ENCODE measurements around the gene KCNQ1.

The KCNQ1 gene

DNA sequence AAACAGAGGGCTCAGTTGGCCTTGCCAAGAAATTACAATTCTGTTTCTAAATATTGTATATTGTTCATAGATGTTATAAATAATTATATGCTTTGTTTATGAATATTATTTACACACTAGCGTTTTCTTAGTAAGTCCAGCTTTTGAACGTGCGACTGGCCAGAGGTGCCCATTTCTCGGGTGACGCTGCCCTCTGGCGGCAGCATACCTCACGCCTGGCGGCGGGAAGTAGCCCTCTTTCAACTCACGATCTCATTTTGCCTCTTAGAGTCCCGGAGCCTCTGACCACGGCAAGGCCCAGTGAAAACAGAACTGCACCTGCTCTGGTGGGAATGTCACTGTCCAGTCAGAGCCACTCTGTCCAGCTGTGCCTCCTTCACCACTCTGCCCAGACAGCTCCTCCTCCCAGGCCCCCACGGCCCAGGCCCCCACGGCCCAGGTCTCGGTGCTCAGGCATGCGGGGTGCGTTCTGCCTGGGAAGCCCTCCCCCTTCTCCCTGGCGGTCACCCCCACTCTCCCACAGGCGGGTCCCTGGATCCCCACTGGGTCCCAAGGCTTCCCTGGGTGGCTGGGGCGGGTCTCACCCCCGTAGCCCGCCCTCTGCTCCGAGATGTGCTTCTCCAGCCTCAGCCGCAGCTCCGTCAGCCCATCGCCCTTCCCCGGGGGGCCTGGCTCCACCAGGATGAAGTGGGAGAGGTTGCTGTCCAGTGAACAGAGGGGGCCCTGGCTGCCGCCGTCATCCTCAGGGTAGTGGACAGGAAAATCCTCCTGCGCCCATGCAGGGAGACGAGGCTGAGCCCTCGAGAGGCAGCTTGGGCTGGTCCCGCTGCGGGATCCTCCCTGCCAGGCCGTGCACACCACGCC, 24.9 kb upstream of the KCNQ1 start:
- no peak for TF ChIP-seq ZNF8 (CRISPR knock-in tag; IDR thresholded peaks at IDR 0.05)
- TF ChIP-seq CSDC2 (CRISPR knock-in tag; IDR thresholded peaks at IDR 0.05), result no peak
- no peak for TF ChIP-seq POU6F1 (CRISPR knock-in tag; IDR thresholded peaks at IDR 0.05; ENCODE audit: borderline replicate concordance, low read depth)
- no peak for TF ChIP-seq ZNF70 (CRISPR knock-in tag; IDR thresholded peaks at IDR 0.05)
- peak; percentile 84 for ATAC-seq

DNA sequence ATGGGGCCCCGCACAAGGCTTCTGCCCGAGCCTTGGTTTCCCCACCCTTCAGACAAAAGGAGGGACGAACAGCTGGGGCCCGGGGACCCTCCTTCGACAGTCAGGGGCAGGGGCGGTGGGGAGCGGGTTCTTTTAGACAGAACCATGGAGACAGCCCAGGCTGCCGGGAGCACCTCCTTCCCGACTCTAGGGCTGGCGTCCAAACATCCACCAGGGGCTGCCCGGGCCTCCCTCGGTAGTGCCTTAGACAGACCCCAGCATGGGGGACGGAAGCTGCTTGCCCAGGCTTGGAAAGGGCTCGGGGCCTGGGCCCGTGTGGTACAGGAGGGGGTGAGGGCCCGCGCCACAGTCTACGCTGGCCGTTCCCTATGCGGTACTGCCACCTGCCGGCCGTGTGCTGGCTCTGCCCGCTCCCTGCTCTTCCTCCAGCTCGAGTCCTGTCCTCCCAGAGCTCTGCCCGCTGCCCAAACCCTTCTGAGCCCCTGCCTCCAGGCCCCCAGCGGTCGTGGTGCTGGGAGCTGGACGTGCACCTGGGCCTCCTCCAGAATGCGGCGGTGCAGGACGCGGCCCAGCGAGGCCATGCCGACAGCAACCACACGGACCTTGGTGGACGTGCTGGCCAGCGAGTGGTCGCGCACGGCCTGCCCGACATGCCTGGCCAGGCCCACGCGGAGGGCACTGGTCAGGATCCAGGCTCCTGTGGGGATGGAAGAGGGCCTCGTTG, 24.1 kb upstream of the KCNQ1 start:
- peak; percentile 97 for ATAC-seq

More for the DNA sequence above, 24.1 kb upstream of the KCNQ1 start:
- TF ChIP-seq TSHZ2 (CRISPR knock-in tag; IDR thresholded peaks at IDR 0.05), result no peak
- TF ChIP-seq ISL1 (CRISPR knock-in tag; IDR thresholded peaks at IDR 0.05), result no peak
- no peak for TF ChIP-seq BACH2 (CRISPR knock-in tag; IDR thresholded peaks at IDR 0.05; ENCODE audit: borderline replicate concordance)
- no peak for TF ChIP-seq GLIS3 (CRISPR knock-in tag; IDR thresholded peaks at IDR 0.05)
- TF ChIP-seq PPARA (CRISPR knock-in tag; IDR thresholded peaks at IDR 0.05; ENCODE audit: borderline replicate concordance), result no peak
- TF ChIP-seq PATZ1 (CRISPR knock-in tag; IDR thresholded peaks at IDR 0.05; ENCODE audit: borderline replicate concordance), result no peak
- no peak for TF ChIP-seq ZFP3 (CRISPR knock-in tag; IDR thresholded peaks at IDR 0.05)
- TF ChIP-seq ZNF565 (CRISPR knock-in tag; conservative IDR thresholded peaks at IDR 0.05; ENCODE audit: low read depth), result no peak
- no peak for TF ChIP-seq ZC3H10 (CRISPR knock-in tag; IDR thresholded peaks at IDR 0.05)
- no peak for TF ChIP-seq TOX (CRISPR knock-in tag; IDR thresholded peaks at IDR 0.05; ENCODE audit: borderline replicate concordance)
- no peak for TF ChIP-seq ZNF8 (CRISPR knock-in tag; IDR thresholded peaks at IDR 0.05)
- TF ChIP-seq POU6F1 (CRISPR knock-in tag; IDR thresholded peaks at IDR 0.05; ENCODE audit: borderline replicate concordance, low read depth), result no peak
- TF ChIP-seq CSDC2 (CRISPR knock-in tag; IDR thresholded peaks at IDR 0.05), result no peak
- TF ChIP-seq ESRRG (CRISPR knock-in tag; IDR thresholded peaks at IDR 0.05), result no peak
- TF ChIP-seq ARNTL (CRISPR knock-in tag; IDR thresholded peaks at IDR 0.05; ENCODE audit: borderline replicate concordance, low read depth), result no peak
- no peak for TF ChIP-seq RARB (CRISPR knock-in tag; IDR thresholded peaks at IDR 0.05)

Measured in SK-N-SH treated with all-trans-retinoic acid at 6 μM for 48 hours (cell line).